HepG2 (cell line): Measurements from ENCODE around the gene NDUFS7. TPM values are rescaled to one million over a fixed set of nuclear protein-coding genes. Genes with fewer than 3 reads are reported as not detected.

Experiments used
- ETV5 ChIP-seq: IDR thresholded peaks from 2 replicates; pipeline ENCODE4 v1.6.1; 2018; ENCODE audit warnings: missing biosample characterization, missing genetic modification reagents, inconsistent platforms, borderline replicate concordance
- GABPA ChIP-seq, 2 experiments: IDR thresholded peaks; 2 replicates each; pipeline ENCODE4 v1.6.1; 2011 to 2016; ENCODE audit warnings: low read depth in 2 of 2, low read length in 1 of 2, missing biosample characterization in 1 of 2, missing genetic modification characterization in 1 of 2
- MTF1 ChIP-seq: sonication (generic); formaldehyde crosslinking; IDR thresholded peaks from 2 replicates; pipeline ENCODE4 v1.5.0; 2020; ENCODE audit warnings: missing genetic modification reagents
- SMARCC2 ChIP-seq: fragments of 450-650 bp; IDR thresholded peaks from 2 replicates; pipeline ENCODE4 v1.6.1; 2017; ENCODE audit warnings: antibody characterized with exemption, mild to moderate bottlenecking
- ZC3H13 ChIP-seq: sonication (generic); formaldehyde crosslinking; IDR thresholded peaks from 2 replicates; pipeline ENCODE4 v1.8.1; 2023; ENCODE audit warnings: mild to moderate bottlenecking, missing genetic modification reagents, moderate library complexity
- ZMAT3 ChIP-seq: sonication (generic); formaldehyde crosslinking; conservative IDR thresholded peaks from 2 replicates; pipeline ENCODE4 v1.7.0; 2021; ENCODE audit warnings: missing genetic modification reagents
- ZNF264 ChIP-seq: sonication (generic); formaldehyde crosslinking; IDR thresholded peaks from 2 replicates; pipeline ENCODE4 v1.4.0; 2020; ENCODE audit warnings: missing genetic modification reagents
- ZNF275 ChIP-seq: sonication (generic); formaldehyde crosslinking; IDR thresholded peaks from 2 replicates; pipeline ENCODE4 v1.8.0; 2022; ENCODE audit warnings: missing genetic modification reagents, mild to moderate bottlenecking, inconsistent platforms, borderline replicate concordance
- ZNF354B ChIP-seq: sonication (generic); formaldehyde crosslinking; IDR thresholded peaks from 2 replicates; pipeline ENCODE4 v1.8.0; 2022; ENCODE audit warnings: mild to moderate bottlenecking, missing genetic modification reagents
- ZNF567 ChIP-seq: sonication (generic); formaldehyde crosslinking; IDR thresholded peaks from 2 replicates; pipeline ENCODE4 v1.8.1; 2023; ENCODE audit warnings: mild to moderate bottlenecking, missing genetic modification reagents, borderline replicate concordance
- polyA plus RNA-seq, 8 experiments: library from polyadenylated mRNA; depleted of rRNA in 3 of 8; stranded (reverse) in 7 of 8; unstranded in 1 of 8; fragments of >200 nt; fragmentation: Illumina TruSeq in 4 of 8; extraction: Trizol in 4 of 8; gene quantifications; 2 replicates each; pipeline versions ENCODE4 v1.2.1 to v1.2.3, GENCODE V29; 2011 to 2016; ENCODE audit warnings: low read depth in 4 of 8, missing spikeins in 1 of 8, mixed read lengths in 1 of 8; ENCODE audit not compliant: insufficient read depth in 1 of 8
- total RNA-seq, 5 experiments: library from RNA; depleted of rRNA; stranded (reverse); fragments of >200 nt; fragmentation: Illumina TruSeq; extraction: Trizol; gene quantifications; 2 replicates each; pipeline ENCODE4 v1.2.3, GENCODE V29; 2016; ENCODE audit warnings: low read depth in 1 of 5
- TF ChIP-seq, protein P1 (sequence below), 2 experiments: sonication (generic) in 1 of 2; formaldehyde crosslinking in 1 of 2; IDR thresholded peaks; 2 replicates each; pipeline versions ENCODE4 v1.6.1 to v1.9.0; 2014 to 2022; ENCODE audit warnings: antibody characterized with exemption in 1 of 2, borderline replicate concordance in 1 of 2, inconsistent platforms in 1 of 2, low read depth in 1 of 2, missing genetic modification reagents in 1 of 2
- TF ChIP-seq, protein P2 (sequence below): IDR thresholded peaks from 2 replicates; pipeline ENCODE4 v1.6.1; 2018; ENCODE audit warnings: missing genetic modification reagents
- TF ChIP-seq, protein P3 (sequence below): sonication (generic); formaldehyde crosslinking; IDR thresholded peaks from 2 replicates; pipeline ENCODE4 v1.8.1; 2022; ENCODE audit warnings: mild to moderate bottlenecking, missing genetic modification reagents
- TF ChIP-seq, protein P4 (sequence below): sonication (generic); formaldehyde crosslinking; IDR thresholded peaks from 2 replicates; pipeline ENCODE4 v1.4.0; 2020; ENCODE audit warnings: missing genetic modification reagents, borderline replicate concordance

NDUFS7 gene
- total and polyA plus RNA-seq, 2 of the 13 experiments (the other 11 are each of a cell fraction or from before 2014, with no cell fraction given) = 34.3 to 66.9 TPM

DNA sequence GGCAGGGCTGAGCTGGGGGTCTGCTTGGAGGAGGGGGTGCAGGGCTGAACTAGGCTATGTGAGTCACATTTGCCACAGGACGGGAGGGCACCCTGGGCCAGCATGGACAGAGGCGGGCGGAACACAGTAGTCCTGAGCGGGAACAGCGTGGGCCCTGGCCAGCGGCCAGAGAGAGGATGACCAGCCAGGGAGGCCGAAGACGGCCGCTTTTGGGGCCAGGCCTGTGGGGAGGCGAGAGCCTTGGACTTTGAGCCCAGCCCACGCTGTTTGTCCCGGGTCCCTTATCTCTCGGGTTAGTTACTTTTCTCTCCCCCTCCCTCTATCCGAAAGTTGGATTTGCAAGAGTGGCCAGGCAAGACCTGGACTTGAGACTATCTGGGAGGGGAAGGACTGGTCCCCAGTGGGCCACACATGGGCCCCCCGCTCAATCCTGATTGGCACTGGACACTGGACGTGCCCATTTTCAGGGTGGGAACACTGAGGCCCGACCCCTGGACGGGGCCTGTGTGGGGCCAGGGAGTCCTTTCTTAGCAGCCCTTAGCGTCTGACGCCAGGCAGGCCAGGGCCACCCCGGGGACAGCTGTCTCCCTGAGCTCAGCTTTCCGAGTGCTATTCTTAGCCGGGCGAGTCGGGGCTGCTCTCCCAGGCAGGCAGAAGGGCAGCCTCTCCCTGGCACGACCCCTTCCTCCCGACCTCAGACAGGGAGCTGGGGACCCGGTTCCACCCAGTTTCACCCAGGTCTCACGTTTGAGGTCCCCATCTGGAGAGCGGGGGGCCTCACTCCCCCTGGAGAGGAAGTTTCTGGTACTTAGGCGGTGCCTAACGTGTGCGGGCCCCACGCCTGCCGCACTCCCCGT is 16.8 kb downstream of the NDUFS7 start (continued):
- TF ChIP-seq, protein P1, sequence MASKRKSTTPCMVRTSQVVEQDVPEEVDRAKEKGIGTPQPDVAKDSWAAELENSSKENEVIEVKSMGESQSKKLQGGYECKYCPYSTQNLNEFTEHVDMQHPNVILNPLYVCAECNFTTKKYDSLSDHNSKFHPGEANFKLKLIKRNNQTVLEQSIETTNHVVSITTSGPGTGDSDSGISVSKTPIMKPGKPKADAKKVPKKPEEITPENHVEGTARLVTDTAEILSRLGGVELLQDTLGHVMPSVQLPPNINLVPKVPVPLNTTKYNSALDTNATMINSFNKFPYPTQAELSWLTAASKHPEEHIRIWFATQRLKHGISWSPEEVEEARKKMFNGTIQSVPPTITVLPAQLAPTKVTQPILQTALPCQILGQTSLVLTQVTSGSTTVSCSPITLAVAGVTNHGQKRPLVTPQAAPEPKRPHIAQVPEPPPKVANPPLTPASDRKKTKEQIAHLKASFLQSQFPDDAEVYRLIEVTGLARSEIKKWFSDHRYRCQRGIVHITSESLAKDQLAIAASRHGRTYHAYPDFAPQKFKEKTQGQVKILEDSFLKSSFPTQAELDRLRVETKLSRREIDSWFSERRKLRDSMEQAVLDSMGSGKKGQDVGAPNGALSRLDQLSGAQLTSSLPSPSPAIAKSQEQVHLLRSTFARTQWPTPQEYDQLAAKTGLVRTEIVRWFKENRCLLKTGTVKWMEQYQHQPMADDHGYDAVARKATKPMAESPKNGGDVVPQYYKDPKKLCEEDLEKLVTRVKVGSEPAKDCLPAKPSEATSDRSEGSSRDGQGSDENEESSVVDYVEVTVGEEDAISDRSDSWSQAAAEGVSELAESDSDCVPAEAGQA (IDR thresholded peaks at IDR 0.05; ENCODE audit: low read depth) = no peak
- TF ChIP-seq, protein P1 (CRISPR knock-in tag; IDR thresholded peaks at IDR 0.05; ENCODE audit: borderline replicate concordance) = no peak
- TF ChIP-seq GABPA (IDR thresholded peaks at IDR 0.05; ENCODE audit: low read depth, low read length) (no peak), GABPA (CRISPR knock-in tag; IDR thresholded peaks at IDR 0.05; ENCODE audit: low read depth) (peak; percentile 38; the same call in 1 of the 2 replicates), MTF1 (no peak), ZNF275 (CRISPR knock-in tag) (0 out of 2 replicates have a peak, but pooled peaks have one; percentile 25), ZNF354B (CRISPR knock-in tag) (0 out of 2 replicates have a peak, but pooled peaks have one; percentile 44), ZNF264 (CRISPR knock-in tag) (peak; percentile 98), SMARCC2 (no peak), ZNF567 (no peak), ZMAT3 (no peak), ZC3H13 (CRISPR knock-in tag) (peak; percentile 74; the same call in 1 of the 2 replicates), ETV5 (CRISPR knock-in tag) (0 out of 2 replicates have a peak, but pooled peaks have one; percentile 8)
- TF ChIP-seq, protein P2, sequence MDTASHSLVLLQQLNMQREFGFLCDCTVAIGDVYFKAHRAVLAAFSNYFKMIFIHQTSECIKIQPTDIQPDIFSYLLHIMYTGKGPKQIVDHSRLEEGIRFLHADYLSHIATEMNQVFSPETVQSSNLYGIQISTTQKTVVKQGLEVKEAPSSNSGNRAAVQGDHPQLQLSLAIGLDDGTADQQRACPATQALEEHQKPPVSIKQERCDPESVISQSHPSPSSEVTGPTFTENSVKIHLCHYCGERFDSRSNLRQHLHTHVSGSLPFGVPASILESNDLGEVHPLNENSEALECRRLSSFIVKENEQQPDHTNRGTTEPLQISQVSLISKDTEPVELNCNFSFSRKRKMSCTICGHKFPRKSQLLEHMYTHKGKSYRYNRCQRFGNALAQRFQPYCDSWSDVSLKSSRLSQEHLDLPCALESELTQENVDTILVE (CRISPR knock-in tag) = peak; percentile 63; the same call in 1 of the 2 replicates
- TF ChIP-seq, protein P3, sequence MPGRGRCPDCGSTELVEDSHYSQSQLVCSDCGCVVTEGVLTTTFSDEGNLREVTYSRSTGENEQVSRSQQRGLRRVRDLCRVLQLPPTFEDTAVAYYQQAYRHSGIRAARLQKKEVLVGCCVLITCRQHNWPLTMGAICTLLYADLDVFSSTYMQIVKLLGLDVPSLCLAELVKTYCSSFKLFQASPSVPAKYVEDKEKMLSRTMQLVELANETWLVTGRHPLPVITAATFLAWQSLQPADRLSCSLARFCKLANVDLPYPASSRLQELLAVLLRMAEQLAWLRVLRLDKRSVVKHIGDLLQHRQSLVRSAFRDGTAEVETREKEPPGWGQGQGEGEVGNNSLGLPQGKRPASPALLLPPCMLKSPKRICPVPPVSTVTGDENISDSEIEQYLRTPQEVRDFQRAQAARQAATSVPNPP (CRISPR knock-in tag) = 0 out of 2 replicates have a peak, but pooled peaks have one; percentile 38
- TF ChIP-seq, protein P4, sequence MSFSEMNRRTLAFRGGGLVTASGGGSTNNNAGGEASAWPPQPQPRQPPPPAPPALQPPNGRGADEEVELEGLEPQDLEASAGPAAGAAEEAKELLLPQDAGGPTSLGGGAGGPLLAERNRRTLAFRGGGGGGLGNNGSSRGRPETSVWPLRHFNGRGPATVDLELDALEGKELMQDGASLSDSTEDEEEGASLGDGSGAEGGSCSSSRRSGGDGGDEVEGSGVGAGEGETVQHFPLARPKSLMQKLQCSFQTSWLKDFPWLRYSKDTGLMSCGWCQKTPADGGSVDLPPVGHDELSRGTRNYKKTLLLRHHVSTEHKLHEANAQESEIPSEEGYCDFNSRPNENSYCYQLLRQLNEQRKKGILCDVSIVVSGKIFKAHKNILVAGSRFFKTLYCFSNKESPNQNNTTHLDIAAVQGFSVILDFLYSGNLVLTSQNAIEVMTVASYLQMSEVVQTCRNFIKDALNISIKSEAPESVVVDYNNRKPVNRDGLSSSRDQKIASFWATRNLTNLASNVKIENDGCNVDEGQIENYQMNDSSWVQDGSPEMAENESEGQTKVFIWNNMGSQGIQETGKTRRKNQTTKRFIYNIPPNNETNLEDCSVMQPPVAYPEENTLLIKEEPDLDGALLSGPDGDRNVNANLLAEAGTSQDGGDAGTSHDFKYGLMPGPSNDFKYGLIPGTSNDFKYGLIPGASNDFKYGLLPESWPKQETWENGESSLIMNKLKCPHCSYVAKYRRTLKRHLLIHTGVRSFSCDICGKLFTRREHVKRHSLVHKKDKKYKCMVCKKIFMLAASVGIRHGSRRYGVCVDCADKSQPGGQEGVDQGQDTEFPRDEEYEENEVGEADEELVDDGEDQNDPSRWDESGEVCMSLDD (CRISPR knock-in tag) = peak; percentile 69; the same call in 1 of the 2 replicates
